GM23248 (cell line): Measurements from ENCODE around the gene FARS2.

ENCODE experiments used
- EZH2 ChIP-seq: fragments of 200-600 bp; sonication (generic); IDR thresholded peaks from 2 replicates; pipeline ENCODE4 v1.6.1; 2018; ENCODE audit warnings: antibody characterized with exemption, mild to moderate bottlenecking; ENCODE audit not compliant: insufficient read depth, poor library complexity, severe bottlenecking
- EZH2phosphoT487 ChIP-seq: fragments of 200-600 bp; sonication (generic); IDR thresholded peaks from 2 replicates; pipeline ENCODE4 v1.6.1; 2018; ENCODE audit warnings: antibody characterized with exemption, moderate library complexity, mild to moderate bottlenecking, low read depth; ENCODE audit not compliant: insufficient read depth

- TF ChIP-seq EZH2phosphoT487 (no peak), EZH2 (no peak)
Measured at GRCh38 chr6:5469101-5469846, 208.0 kb downstream of the FARS2 start.
